ENCODE data around the gene ANKFY1.
A peak's percentile ranks its signal among the peaks of the same experiment; 100 is the strongest.
"Not testable (repeated sequence)": the region's sequence is repeated elsewhere in the genome, so short reads cannot be mapped to it uniquely, and the experiment has no call there.

The ANKFY1 gene

DNA sequence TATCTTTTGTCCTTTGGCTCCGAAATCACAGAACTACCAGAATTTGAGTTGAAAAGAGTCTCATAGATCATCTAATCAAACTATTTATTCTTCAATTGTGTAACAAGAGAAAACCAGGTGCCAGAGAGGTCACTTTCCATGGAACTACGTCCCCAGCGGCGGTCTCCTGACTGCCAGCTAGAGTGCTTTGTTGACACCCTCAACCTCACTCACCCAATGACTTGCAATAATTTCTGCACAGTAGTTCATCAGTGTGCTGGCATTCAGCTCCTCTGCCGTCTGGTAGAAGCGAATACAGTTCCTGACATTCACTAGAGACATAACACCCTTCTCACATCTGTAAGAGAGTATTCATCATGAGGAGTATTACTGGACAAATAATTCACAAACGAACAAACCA, 54.2 kb downstream of the ANKFY1 start:
- no peak for DNase-seq

DNA sequence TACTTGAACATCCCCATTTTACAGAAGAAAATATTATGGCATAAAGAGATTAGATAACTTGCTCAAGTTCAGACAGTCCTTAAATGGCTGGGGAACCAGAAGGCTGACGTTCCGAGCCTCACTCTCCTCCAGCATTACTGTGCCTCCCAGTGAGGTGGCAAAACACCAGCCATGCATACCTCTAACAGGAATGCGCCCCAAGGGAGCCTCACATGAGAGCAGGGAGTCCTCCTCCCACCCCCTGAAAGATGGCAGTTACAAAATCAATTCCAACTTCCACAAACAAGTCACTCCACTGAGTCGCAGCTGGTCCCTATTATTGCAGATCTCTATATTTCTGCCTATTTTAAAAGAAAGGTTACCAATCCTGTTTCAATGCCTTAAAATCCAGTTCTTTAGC, 55.5 kb downstream of the ANKFY1 start:
- DNase-seq, result no peak

DNA sequence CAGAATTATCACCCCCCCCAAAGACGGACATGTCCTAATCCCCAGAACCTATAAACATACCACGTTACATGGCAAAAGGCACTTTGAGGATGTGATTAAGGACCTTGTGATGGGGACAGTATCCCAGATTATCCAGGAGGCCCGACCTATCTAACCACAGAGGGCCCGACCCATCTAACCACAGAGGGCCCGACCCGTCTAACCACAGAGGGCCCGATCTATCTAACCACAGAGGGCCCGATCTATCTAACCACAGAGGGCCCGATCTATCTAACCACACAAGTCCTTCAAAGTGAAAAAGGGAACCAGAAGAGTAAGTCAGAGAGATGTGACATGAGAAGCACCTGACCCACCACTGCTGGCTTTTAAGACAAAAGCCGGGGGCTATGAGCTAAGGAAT, 56.8 kb downstream of the ANKFY1 start:
- DNase-seq, result no peak

DNA sequence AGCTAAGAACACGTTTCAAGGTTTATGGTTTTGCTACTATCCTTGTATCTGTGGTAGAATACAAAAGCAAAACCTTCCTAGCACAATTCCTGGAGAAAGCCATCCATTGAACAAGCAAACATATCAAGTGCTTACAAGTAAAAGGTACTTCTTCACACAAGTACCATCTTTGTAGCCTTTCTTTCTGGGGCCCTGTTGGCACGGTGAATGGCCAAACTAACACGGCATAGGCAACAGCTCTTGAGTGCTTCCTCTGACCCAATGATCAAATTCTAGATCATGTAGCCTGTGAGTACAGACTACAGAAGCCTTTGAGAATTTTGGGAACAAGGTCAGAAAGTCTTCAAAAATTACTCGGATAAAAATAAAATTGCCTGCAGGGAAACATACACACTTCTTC, 57.9 kb downstream of the ANKFY1 start:
- no peak for DNase-seq

DNA sequence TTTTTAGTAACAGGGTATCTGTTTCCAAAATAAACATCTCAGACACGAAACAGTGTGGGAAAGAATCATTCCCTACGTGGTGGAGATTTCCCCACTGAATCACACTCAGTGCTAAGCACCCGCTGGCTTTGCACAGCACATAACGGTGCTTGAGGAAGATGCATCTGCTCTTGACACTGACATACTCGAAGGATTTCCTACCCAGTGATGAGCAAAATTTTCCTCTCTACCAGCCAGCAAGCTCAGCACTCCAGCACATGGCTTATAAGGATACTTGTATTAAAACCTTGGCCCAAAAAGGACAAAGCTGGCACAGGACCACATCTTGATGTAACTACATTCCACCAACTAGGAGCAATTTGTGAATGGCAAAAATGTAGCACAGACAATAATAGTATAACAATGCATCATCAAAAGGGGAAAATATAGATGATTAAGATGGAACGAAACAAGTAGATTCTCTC, 59.0 kb downstream of the ANKFY1 start:
- DNase-seq, result no peak

DNA sequence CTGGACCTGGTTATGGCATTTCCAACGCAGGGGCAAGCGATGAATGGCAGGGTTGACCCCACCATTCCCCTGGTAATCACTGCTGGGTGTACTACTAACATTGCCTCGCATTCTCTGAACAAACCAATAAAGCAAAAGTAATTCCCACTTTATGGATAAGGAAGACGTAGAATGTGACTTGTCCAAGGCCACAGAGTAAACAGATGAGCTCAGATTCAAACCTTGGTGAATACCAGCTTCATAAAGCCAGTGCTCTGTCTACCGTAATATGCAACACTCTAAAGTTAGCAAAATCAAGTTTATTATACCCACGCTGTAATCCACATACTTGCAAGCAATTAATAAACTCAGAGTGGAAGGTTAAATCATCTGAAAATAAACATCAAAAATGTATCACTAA, 59.6 kb downstream of the ANKFY1 start:
- no peak for DNase-seq

DNA sequence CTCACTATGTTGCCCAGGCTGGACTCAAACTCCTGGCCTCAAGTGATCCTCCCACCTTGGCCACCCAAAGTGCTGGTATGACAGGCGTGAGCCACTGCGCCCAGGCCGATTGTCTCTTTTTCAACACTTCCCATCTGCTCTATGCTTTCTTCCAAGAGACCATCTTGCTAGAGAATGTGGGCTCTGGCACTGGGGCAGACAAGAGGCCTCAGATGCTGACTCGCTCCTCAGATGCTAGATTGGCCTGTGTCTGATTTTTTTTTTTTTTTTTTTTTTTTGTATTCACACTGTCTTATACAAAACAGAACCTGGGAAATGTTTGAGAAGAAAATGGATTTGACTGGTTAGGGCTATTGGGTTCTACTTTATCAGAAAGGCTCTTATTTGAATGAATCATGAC, 62.6 kb downstream of the ANKFY1 start:
- DNase-seq, result no peak

DNA sequence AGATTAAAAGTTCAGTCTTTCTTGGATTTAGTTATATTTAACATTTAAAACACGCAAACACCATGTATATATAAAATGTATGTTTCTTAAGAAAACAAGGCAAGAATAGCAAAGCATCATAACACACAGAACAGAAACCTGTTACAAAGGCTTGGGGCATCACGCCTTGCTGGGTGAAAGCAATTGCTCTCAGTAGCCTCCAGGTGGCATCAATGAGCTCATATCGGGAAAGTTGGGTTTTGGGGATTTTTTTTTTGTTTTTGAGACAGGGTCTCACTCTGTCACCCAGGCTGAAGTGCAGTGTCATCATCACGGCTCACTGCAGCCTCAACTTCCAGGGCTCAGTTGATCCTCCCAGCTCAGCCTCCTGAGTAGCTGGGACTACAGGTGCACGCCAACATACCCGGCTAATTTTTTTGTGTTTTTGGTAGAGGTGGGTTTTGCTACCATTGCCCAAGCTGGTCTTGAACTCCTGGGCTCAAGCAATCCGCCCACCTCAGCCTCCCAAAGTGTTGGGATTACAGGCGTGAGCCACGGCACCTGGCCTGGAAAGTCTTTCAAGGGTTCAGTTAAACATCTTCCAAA, 63.9 kb downstream of the ANKFY1 start:
- no peak for DNase-seq

DNA sequence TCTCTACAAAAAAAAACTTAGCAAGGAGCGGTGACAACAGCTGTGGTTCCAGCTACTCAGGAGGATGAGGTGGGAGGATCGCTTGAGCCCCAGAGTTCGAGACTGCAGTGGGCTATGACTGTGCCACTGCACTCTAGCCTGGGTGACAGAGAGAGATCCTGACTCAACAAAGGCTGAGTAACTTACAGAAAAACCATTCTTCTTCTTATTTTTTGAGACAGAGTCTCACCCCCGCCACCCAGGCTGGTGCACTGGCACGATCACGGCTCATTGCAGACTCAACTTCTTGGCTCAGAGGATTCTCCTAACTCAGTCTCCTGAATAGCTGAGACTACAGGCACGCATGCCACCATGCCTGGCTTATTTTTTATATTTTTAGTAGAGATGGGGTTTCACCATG, 64.8 kb downstream of the ANKFY1 start:
- DNase-seq, result no peak

DNA sequence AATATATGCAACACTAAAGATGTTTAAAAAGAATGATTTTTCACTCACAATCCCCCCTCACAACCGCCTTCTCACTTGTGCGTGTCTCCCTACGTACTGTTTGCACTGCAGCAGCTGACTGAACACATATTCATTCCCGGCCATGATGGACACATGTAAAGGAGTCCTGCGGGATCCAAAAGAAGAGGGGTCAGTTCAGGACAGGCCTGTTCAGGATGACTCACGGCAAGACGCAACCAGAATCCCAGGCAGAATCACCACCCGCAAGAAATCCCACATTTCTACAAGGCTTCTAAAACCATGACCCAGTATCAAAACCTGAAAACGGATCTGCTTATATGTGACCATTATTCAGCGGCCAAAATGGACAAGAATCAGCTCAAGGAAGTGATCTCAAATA, 68.5 kb downstream of the ANKFY1 start:
- DNase-seq, result no peak

DNA sequence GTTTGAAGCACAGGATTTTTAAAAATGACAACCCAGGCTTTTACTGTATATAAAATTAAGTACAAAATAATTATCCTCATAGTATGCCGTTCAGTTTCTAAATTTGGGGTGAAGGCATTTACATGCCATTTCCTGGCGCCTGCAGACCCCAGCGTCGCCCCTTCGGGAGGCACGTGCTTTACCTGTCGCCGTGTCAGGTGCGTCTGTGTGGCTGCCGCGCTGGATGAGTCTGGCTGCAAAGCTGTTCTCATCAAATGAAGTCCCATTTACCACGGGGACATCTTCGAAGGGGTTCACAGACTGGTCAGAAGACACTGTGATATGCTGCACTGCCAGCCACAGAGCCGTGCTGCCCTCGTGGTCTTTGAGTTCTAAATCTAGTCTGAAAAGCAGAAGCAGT, 69.0 kb downstream of the ANKFY1 start:
- no peak for DNase-seq

DNA sequence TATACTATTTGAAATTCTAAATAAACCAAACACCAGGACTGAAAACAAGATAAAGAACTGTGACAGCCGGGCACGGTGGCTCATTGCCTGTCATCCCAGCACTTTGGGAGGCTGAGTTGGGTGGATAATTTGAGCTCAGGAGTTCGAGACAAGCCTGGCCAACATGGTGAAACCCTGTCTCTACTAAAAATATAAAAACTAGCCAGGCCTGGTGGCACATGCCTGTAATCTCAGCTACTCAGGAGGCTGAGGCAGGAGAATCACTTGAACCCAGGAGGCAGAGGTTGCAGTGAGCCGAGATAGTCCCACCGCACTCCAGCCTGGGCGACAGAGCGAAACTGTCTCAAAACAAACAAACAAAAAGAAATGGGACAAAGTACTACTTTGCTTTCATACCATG, 73.0 kb downstream of the ANKFY1 start:
- DNase-seq, result not testable (repeated sequence)

DNA sequence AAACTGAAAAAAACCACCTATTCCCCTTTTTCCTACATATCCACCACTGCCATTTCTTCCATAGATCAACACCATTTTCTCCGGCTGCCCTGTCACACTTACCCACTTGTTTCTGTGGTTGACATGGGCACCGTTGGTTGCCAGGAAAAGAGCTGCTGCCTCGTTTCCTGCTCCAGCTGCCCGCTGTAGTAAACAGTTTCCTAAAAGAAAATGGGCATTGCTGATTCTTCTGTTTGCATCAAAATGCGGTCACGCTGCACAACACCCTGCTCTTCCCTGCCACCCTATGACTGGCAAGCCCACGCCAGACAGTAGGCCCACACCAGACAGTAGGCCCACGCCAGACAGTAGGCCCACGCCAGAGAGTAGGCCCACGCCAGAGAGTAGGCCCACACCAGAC, 74.5 kb downstream of the ANKFY1 start:
- no peak for DNase-seq

DNA sequence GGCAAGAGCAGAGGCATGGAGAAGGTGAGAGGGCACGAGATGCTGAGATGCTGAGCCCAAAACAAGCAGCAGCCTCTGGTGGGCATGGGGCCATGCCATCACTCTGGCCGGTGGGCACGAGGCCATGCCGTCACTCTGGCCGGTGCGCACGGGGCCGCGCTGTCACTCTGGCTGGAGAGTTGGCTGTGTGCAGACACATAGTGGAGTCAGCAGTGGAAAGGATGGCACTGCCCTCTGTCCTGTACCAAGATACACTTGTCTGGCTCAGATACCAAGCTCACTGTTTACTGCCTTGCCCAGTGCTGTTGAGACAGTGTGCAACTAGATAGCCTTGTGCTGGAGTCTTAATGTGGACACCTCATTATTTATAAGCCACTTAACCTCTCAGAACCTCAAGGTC, 75.7 kb downstream of the ANKFY1 start:
- no peak for DNase-seq

DNA sequence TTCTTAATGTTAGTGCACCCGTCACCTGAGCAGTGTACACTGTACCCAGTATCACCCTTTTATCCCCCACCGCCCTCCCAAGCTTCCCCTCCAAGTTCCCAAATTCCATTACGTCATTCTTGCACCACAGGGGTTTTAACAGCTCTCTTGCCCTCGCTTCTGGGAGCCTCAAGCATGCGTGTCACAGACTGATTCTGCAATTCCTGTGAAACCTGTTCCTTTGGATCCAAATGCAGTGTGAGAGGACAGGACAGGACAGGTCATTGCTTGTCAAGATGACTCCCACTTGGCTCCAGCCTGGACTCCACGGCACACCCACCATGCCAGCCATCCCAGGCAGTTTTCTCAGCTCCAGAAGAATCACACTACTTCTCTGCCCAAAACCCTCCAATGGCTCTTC, 76.7 kb downstream of the ANKFY1 start:
- DNase-seq, result no peak

DNA sequence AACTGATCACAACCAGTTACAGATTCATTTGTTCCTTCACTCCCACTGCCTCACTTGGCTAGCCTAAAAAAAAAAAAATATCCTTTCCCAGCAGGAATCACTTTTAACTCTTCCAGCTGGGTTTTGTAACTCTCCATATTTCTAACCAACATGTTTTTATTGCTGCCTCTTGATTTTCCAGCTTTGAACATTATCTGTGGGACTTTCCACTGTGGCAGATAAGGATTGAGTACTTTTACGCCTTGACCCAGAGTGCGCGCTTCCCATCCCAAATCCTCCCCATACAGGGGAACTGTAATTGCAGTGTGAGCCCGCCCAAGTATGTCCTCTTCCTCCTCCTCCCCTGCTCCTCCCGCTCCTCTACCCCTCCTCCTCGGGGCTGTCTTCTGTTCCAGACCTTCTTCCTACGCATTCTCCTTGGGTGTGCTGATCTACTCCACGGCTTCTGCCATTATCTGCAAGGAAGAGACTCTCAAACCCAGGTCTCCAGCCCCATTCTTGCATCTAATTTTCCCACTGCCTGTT, 77.4 kb downstream of the ANKFY1 start:
- no peak for DNase-seq

DNA sequence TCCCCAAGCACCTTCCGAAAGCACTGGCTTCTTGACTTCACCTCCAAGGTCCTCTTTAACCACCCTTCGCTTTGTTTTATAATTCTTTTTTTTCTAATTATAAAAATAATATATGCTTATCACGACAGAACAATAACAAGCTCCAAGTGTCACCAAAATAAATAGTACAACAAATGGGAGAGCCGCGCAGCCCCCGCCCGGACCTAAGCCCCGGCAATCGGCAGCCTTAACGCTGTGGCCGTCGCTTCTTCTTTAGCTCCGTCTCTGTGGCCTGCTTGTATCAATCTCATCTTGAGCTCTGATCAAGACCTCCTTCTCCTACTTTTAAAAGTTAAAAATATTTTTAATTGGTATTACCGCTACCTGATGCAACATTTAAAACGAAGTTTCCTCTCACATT, 78.1 kb downstream of the ANKFY1 start:
- DNase-seq, result no peak

DNA sequence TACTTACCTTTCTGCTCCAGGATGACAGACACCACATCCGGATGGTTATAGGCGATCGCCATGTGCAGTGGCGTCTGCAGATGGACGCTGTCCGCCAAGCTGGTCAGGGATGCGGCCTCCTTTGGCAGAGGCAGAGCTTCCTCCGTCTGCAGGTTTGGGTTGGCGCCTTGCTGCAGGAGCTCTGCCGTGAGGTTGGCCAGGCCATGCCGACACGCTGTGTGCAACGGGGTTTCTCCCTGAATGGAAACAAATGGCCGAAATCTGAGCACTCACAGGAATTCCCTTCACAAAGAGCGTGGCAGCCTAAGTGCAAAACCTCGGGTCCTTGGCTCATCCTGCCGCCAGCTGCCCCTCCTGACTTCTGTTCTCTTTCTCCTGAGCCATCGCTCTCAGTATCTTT, 79.0 kb downstream of the ANKFY1 start:
- DNase-seq, result no peak

DNA sequence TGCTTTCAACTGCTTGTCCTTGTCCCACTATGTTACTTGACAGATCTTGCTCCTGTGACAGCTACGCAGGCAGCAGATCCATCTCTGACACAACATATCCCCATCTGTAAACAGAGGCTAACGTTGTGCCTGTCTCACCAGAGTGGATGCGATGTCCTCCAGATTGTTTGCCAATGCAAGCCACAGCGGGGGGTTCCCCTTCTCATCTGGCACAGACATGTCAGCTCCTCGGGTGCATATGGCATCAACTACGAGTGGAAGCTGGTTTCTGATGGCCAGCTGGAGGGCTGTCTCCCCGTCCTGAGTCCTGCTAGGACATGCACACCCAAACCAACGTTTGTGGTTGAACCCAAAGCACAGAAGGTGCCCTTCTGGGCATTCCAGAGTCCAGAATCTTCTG, 81.7 kb downstream of the ANKFY1 start:
- DNase-seq, result no peak

DNA sequence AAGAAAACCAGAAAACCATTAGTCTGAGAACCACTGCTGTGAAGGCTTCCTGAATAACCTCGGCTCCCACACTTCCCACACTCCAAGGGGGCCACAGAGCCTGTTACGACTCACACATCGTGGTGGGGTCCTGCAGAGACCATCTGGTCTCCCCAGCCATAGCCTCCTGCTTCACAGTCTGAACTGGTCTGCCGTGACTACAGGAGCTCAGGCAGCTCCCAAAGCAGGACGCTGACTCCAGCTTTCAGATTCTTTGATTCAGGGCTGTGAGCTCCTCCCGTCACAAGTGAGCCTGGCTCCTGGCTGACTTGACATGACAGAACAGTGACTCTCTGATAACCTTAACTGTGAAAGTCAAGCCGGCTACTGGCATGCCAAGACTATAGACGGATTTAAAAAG, 83.0 kb downstream of the ANKFY1 start:
- DNase-seq, result no peak

DNA sequence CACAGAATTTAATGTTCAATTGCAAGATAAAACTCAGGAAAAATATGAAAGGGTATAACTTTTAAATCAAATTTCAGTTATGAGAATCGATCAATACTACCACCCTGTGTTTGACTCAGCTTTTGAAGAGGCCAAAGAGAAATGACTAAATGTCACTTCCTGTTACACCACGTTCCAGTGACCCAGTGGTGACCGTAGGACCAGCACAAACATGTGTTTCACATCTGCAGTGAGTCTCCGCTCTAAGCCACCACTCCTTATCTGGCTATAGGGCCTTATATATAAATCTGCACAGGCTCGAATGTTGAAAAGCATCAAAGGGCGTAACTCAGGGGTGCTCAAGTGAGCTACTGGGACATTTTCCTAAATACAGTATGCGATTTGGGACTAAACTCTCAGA, 84.7 kb downstream of the ANKFY1 start:
- DNase-seq, result no peak

DNA sequence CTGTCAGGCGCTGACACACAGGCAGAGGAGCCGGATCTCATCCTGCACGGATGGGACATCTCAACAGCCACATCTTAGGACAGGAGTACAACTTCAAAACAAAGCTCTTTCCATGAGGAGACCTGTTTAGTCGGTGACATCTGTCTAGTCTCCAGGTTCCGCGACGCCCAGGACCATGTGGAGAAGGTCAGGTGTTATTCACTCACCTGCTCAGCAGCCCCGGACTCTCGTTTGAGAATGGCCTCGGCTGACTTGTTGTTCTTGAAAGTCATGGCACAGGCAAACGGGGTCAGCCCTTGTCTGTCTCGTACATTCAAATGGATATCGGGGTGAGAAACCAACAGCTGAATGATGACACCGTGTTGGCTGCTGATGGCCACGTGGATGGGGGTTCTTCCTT, 85.1 kb downstream of the ANKFY1 start:
- no peak for DNase-seq

DNA sequence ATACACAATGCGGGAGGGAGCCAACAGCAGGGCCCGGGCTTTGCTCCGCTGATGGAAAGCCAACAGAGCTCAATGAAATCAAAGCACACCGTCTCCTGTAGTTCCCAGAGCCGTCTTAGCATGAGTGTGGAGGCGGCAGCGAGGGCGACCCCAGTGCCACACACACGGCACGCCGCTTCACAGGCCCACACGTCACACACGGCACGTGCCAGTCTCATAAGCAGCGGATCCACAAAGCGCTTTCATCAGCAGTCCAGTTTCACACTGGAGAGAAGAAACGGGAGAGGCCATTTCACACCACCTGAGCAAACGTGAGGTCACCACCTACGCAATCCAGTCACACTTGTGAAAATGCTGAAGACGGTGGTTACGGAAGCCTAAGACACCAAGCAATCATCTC, 86.0 kb downstream of the ANKFY1 start:
- DNase-seq, result no peak

DNA sequence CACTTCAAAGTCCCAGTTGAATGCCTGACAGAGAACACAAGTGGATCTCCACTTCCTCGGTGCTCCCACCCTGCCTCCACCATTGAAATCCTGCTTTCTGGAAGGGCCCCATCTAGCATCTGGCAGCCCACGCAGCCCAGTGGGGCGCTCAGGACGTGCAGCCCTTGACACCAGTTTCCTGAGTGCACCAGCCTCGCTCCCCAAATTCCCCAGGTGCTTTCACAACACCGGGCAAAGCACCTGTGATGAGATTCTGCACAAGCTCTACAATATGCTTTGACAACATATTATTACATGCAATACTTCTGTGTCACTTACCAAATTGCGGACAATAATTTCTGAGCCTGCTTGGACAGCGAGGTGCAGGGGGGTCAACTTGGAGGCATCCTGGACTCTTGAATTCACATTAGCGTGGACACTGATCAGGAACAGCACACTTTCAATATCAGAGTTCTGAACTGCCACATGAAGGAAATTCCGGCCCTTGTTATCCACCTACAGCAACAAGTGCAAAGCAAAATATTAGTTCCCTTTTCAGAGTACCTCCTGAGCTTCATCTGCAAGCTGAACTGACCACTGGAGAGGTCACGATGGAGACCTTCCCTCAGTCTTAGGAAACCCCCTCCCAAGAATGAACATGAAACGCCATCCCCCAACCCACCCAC, 86.8 kb downstream of the ANKFY1 start:
- DNase-seq, result peak; percentile 65
